ENCODE measurements around the gene CDC37L1. TPM values are rescaled to one million over a fixed set of nuclear protein-coding genes. Genes with fewer than 3 reads are reported as not detected.

The CDC37L1 gene
- total RNA-seq, result 15.4 and 16.7 TPM in 2 replicates
- 9.2 and 15.2 TPM in 2 replicates for polyA plus RNA-seq
- polyA plus RNA-seq (2012), result 7.7 and 13.3 TPM in 2 replicates
- polyA minus RNA-seq (ENCODE audit: low replicate concordance), result 0.74 and 4.1 TPM in 2 replicates

DNA sequence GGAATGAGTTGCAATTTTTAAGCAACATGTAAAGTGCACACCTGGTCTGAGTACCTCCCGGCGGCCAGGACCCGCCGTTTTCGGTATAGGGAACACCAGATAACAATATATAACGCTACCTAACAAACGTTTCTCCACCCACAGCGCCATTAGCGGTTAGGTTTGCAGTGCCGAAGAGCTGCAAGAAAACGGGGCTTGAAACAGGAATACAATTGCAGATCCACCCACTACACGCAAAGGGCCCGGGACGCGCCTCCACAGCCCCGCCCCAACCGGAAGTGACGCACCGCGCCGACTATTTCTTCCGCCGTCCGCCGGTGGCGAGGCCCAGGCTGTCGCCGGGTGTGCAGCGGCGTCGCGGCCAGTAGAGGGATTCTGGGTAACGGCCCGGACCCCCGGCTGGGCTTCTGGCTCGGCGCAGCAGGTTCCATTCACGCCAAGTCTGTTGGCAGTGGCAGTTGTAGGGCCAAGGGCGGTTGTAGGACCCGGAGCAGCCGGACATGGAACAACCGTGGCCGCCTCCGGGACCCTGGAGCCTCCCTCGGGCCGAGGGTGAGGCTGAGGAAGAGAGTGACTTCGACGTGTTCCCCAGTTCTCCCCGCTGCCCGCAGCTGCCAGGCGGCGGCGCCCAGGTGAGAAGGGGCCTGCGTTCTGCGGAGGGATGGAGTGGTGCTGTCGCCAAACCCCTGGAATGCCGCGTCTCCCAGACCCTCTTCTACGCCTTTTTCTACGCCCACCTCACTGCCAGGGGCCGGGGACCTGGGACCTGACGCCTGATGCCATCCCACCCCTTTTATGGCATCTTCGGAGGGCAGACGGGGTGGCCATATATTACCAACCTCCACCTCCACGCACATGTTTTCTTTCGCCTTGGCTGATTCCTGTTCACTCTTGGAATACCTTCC is at the start of gene CDC37L1:
Gene CDC37L1, plus strand, starts transcription at position 302 of the 905 bp plus-strand sequence. Its CDS starts 199 bp downstream, at position 501.
- H4K20me1 ChIP-seq (ENCODE audit: control insufficient read depth, extremely low read depth, insufficient read depth, low read length), result no peaks in the 10 kb centered on the region
- H3K4me3 ChIP-seq (replicated peaks in 1 of 4; ENCODE audit: control extremely low read depth in 1 of 4, insufficient read depth in 1 of 4, low read depth in 3 of 4, low read length in 4 of 4), result peak within 1 kb of the TSS; percentile 58 to 95 (median 87)
- H2AFZ ChIP-seq (ENCODE audit: low read length), result peak within 1 kb of the TSS; percentile 37
- DNase-seq (ENCODE audit: low read depth in 2 of 2), result peak; percentile 94 to 97
- H3K27ac ChIP-seq (ENCODE audit: insufficient read depth, low read length), result peak within 1 kb of the TSS; percentile 80
- peak within 1 kb of the TSS; percentile 80 for H3K4me2 ChIP-seq (ENCODE audit: extremely low read depth, insufficient read depth, low read length)
- H3K9ac ChIP-seq (ENCODE audit: insufficient read depth, low read length), result peak within 1 kb of the TSS; percentile 91
- H3K9me3 ChIP-seq (ENCODE audit: control insufficient read depth, insufficient read depth, low read depth, low read length), result no peaks in the 10 kb centered on the region
- no peaks in the 10 kb centered on the region for H3K27me3 ChIP-seq (ENCODE audit: control insufficient read depth, insufficient read depth, low read length)
- TF ChIP-seq, protein P1, sequence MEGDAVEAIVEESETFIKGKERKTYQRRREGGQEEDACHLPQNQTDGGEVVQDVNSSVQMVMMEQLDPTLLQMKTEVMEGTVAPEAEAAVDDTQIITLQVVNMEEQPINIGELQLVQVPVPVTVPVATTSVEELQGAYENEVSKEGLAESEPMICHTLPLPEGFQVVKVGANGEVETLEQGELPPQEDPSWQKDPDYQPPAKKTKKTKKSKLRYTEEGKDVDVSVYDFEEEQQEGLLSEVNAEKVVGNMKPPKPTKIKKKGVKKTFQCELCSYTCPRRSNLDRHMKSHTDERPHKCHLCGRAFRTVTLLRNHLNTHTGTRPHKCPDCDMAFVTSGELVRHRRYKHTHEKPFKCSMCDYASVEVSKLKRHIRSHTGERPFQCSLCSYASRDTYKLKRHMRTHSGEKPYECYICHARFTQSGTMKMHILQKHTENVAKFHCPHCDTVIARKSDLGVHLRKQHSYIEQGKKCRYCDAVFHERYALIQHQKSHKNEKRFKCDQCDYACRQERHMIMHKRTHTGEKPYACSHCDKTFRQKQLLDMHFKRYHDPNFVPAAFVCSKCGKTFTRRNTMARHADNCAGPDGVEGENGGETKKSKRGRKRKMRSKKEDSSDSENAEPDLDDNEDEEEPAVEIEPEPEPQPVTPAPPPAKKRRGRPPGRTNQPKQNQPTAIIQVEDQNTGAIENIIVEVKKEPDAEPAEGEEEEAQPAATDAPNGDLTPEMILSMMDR (conservative IDR thresholded peaks at IDR 0.05 in 1 of 2, IDR thresholded peaks at IDR 0.05 in 1 of 2; ENCODE audit: low read depth in 1 of 2, low read length in 2 of 2), result peak; percentile 51
- TF ChIP-seq EZH2 (IDR thresholded peaks at IDR 0.05; ENCODE audit: low read length, missing control alignments), result no peak
- H3K36me3 ChIP-seq (ENCODE audit: control insufficient read depth, insufficient read depth, low read length), result no peaks in the 10 kb centered on the region
- H3K4me1 ChIP-seq (ENCODE audit: control insufficient read depth, extremely low read depth, insufficient read depth, low read length), result peaks cover 4% of the 10 kb centered on the region
- peaks cover 32% of the 10 kb centered on the region for H3K79me2 ChIP-seq (ENCODE audit: control insufficient read depth, insufficient read depth, low read length)

DNA sequence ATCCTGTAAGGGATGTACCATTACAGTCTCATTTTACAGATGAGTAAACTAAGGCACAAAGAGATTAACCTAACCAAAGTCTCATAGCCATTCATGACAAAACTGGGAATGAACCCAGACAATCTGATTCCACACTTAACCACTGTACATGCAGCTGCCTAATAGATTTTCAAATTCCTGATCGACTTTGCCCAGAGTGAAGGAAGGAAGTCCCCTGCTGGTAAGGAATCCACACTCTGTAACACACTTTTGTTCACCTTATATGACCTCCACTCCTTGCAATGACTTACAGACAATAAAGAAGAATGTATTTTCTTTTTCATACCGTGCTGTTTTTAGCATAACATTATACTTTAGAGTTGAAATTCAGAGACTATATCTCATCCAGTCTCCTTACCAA is 48.5 kb upstream of the CDC37L1 start:
- H3K27ac ChIP-seq (ENCODE audit: insufficient read depth, low read length), result no peak overlapping the region
- no peaks in the 10 kb centered on the region for H3K27me3 ChIP-seq (ENCODE audit: control insufficient read depth, insufficient read depth, low read length)
- H4K20me1 ChIP-seq (ENCODE audit: control insufficient read depth, extremely low read depth, insufficient read depth, low read length), result no peaks in the 10 kb centered on the region
- no peaks in the 10 kb centered on the region for H3K36me3 ChIP-seq (ENCODE audit: control insufficient read depth, insufficient read depth, low read length)
- H2AFZ ChIP-seq (ENCODE audit: low read length), result no peak overlapping the region
- H3K4me2 ChIP-seq (ENCODE audit: extremely low read depth, insufficient read depth, low read length), result no peak overlapping the region
- no peaks in the 10 kb centered on the region for H3K9me3 ChIP-seq (ENCODE audit: control insufficient read depth, insufficient read depth, low read depth, low read length)
- no peak for TF ChIP-seq EZH2 (IDR thresholded peaks at IDR 0.05; ENCODE audit: low read length, missing control alignments)
- TF ChIP-seq, protein P1 (conservative IDR thresholded peaks at IDR 0.05 in 1 of 2, IDR thresholded peaks at IDR 0.05 in 1 of 2; ENCODE audit: low read depth in 1 of 2, low read length in 2 of 2), result no peak
- H3K4me1 ChIP-seq (ENCODE audit: control insufficient read depth, extremely low read depth, insufficient read depth, low read length), result no peaks in the 10 kb centered on the region
- H3K79me2 ChIP-seq (ENCODE audit: control insufficient read depth, insufficient read depth, low read length), result no peaks in the 10 kb centered on the region
- H3K4me3 ChIP-seq (replicated peaks in 1 of 4; ENCODE audit: control extremely low read depth in 1 of 4, insufficient read depth in 1 of 4, low read depth in 3 of 4, low read length in 4 of 4), result no peak overlapping the region
- H3K9ac ChIP-seq (ENCODE audit: insufficient read depth, low read length), result no peak overlapping the region
- peak in 1 of 2 donors; percentile 16 for DNase-seq (ENCODE audit: low read depth in 2 of 2)

DNA sequence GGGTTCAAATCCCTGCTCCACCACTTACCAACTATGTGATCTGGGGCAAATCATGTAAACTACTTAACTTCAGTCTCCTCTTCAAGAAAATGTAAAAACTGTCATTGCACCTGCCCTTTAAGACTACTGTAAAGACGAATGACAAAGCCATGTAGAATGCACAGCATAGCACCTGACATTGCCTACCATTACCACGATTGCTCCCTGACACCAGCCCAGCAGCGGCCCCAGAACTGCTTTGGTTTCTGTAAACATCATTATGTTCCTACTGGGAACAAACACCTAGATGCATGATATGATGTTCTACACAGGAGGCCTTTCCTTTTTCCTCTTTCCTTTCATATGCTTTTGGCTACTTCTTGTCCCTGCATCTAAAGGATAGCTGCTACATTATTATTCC is 40.4 kb upstream of the CDC37L1 start:
- no peaks in the 10 kb centered on the region for H3K36me3 ChIP-seq (ENCODE audit: control insufficient read depth, insufficient read depth, low read length)

More for the DNA sequence above, 40.4 kb upstream of the CDC37L1 start:
- Histone ChIP-seq H3K4me2 (ENCODE audit: extremely low read depth, insufficient read depth, low read length) (no peak overlapping the region), H3K79me2 (ENCODE audit: control insufficient read depth, insufficient read depth, low read length) (no peaks in the 10 kb centered on the region), H4K20me1 (ENCODE audit: control insufficient read depth, extremely low read depth, insufficient read depth, low read length) (no peaks in the 10 kb centered on the region), H3K4me3 (replicated peaks in 1 of 4; ENCODE audit: control extremely low read depth in 1 of 4, insufficient read depth in 1 of 4, low read depth in 3 of 4, low read length in 4 of 4) (no peak overlapping the region), H3K9ac (ENCODE audit: insufficient read depth, low read length) (no peak overlapping the region), H3K4me1 (ENCODE audit: control insufficient read depth, extremely low read depth, insufficient read depth, low read length) (no peaks in the 10 kb centered on the region), H2AFZ (ENCODE audit: low read length) (no peak overlapping the region), H3K27me3 (ENCODE audit: control insufficient read depth, insufficient read depth, low read length) (no peaks in the 10 kb centered on the region), H3K27ac (ENCODE audit: insufficient read depth, low read length) (no peak overlapping the region), H3K9me3 (ENCODE audit: control insufficient read depth, insufficient read depth, low read depth, low read length) (no peaks in the 10 kb centered on the region)
- no peak for TF ChIP-seq EZH2 (IDR thresholded peaks at IDR 0.05; ENCODE audit: low read length, missing control alignments)
- TF ChIP-seq, protein P1 (conservative IDR thresholded peaks at IDR 0.05 in 1 of 2, IDR thresholded peaks at IDR 0.05 in 1 of 2; ENCODE audit: low read depth in 1 of 2, low read length in 2 of 2), result no peak
- DNase-seq (ENCODE audit: low read depth in 2 of 2), result no peak
